KBM-7 (cell line): Measurements from ENCODE around the gene MANEAL.

Experiments used
- DNase-seq: peaks from one replicate; pipeline ENCODE4 v3.0.0-alpha.2; 2015
- in situ Hi-C: fragments of 300-500 bp; cut with MboI; formaldehyde crosslinking; loops from 2 replicates; pipeline ENCODE4 v1.14.3; 2020; ENCODE audit warnings: low sequenced_read_pairs, low pct_unique_long_range_greater_than_20kb, mixed read lengths

MANEAL gene

DNA sequence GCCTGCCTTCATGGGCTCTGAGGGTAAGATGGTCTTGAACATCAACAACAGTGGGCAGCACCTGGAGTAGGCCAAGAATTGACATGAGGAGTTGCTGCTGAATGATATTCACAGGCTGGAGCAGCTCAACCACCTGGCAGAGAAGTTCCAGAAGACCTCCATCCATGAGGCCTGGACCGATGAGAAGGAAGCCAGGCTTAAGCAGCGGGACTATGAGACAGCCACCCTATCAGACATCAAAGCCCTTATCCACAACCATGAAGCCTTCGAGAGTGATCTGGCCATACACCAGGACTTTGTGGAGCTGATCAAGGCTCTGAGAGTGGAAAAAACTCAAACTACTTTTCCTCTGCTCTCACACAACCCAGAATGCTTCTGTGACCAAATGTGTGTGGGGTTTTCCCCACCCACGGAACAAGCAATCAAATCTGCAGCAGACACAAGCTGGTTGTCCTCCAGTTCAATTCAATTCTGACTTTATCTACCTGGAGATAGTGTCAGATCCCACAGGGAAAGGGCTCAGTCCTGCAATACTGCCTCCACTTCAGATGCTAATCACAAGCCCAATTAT is 16.6 kb upstream of the MANEAL start:
- in situ Hi-C loops = no loop called here

DNA sequence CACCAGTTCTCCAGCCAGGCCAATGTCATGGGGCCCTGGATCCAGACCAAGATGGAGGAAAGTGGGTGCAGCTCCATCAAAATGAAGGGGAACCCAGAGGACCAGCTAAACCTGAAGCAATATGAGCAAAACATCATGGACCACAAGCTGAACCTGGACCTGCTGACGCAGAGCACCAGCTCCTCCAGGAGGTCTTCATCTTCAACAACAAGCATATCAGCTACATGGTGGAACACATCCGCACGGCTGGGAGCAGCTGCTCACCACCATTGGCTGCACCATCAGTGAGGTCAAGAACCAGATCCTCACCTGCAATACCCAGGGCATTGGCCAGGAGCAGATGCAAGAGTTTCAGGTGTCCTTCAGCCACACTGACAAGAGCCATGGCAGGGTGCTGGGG is 15.0 kb upstream of the MANEAL start:
- DNase-seq = no peak
- in situ Hi-C loops = no loop called here

More for the DNA sequence above, 16.6 kb upstream of the MANEAL start:
- DNase-seq = no peak

DNA sequence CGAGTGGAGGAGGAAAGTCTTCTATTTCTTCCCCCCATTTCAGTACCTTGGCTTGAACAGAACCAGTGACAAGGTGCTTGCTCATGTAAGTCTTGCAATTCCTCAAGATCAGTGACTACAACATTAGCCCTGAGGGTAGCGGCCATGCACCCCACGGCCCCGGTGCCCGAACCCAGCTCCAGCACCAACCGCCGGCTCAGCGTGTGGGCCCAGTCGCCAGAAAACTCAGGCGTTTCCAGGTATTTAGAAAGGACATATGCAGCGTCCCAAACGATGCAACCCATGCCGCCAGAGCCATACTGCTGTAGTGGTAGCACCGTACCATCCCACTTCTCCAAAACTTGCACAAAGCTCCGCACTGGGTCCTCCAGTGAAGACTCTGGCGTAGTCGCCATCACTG is 11.2 kb upstream of the MANEAL start:
- in situ Hi-C loops = no loop called here
- no peak for DNase-seq

DNA sequence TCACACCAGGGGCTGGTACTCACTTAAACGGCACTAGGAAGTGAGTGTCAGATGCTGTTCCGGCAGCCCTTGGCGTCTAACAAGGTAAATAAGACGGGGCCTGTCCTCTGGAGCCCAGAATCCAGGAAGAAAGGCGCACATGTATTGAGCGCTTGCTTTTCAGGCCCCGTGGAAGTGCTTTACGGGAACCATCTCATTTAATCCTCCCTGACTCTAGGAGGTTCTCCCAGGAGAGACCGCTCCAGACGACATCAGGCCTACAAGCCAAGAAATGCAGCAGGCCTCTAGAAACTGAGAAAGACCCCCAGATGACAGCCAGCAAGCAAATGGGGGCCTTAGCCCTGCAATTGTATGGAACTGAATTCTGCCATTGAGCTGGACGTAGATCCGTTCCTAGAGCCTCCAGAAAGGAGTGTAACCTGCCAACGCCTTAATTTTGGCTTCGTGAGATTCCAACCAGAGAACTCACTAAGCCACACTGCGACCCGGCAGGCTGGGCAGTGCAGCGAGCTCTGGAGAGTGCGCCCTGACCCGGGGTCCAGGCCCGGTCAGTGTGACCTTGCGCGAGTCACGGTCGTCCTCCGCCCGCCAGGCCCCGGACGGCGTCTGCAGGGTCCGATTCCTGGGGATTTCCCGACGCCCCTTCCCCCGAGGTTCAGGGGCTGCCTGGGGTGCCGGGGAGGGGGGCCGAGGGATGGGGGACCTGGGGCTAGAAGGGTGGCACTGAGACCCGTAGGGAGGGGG is 532 bp upstream of the MANEAL start:
- in situ Hi-C loops = no loop called here
- DNase-seq = no peak

DNA sequence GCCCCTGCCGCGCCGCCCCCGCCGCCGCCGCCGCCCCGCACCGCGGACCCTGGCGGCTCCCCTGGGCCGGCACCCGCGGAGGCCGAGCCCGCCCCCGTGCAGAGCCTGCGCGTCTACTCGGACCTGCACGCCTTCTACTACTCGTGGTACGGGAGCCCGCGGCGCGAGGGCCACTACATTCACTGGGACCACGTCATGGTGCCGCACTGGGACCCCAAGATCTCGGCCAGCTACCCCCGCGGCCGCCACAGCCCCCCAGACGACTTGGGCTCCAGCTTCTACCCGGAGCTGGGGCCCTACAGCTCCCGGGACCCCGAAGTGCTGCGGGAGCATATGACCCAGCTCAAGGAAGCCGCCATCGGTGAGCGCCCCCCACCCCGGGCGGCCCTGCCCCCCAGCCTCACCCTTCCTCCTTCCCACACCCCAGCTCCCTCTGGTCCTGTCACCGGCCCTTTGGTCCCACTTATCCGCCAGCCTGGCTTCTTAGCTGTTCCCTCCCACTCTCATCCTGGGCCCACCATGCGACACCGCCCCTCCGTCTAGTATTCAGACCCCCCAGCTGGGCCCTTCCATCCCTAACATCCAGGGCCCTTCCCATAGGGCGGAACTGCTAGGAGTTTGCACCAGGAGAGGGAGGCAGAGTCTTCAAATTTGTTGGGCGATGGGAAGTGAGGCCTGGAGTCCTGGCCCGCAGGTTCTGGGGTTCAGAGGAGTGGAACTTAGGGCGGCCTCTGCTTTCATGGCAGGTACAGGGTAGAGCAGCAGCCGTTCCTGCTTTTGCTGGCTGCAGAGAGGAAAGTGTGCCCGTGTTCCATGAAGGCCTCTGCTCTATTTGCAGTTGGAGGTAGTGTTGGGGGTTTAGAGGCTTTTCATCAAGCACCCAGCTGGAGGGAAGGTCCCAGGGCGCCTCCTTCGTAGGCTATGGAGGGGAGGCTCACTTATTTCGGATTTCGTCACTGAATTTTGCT is 1.0 kb downstream of the MANEAL start:
- in situ Hi-C loops = no loop called here
- peak; percentile 29 for DNase-seq

DNA sequence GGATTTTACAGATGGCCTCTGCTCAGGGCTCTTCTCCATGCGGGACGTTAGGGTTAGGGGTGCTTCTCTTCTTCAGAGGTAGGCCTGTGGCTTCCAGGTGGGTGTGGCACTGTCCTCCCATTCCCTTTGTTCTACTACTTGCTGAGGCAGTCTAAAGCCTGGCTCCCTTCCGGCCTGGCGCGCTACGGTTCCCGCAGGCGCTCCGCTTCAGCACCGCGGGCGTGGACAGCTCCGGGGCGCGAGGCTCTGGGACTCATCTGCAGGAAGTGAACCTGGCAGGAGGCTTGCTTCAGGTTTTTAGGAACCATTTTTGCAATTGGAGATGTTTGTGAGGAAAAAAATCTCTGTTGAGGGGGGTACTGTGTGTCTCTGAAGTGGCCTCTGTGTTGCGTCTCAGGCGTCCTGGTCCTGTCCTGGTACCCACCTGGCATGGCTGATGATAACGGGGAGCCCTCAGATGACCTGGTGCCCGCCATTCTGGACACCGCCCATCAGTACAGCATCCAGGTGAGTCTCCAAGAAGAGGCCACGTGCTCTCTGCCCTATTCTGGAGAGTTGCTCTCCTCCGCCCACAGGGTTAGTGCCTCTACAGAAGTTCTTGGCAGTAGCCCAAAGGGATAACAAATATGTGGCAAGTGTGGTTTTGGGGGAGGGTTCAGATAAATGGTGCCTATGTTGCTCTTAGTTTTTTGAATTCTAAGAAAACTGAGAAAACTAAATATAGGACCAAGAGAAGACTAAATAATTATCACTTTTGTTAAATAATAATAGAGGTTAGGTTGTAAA is 1.9 kb downstream of the MANEAL start:
- peak; percentile 86 for DNase-seq
- in situ Hi-C loops = no loop called here

DNA sequence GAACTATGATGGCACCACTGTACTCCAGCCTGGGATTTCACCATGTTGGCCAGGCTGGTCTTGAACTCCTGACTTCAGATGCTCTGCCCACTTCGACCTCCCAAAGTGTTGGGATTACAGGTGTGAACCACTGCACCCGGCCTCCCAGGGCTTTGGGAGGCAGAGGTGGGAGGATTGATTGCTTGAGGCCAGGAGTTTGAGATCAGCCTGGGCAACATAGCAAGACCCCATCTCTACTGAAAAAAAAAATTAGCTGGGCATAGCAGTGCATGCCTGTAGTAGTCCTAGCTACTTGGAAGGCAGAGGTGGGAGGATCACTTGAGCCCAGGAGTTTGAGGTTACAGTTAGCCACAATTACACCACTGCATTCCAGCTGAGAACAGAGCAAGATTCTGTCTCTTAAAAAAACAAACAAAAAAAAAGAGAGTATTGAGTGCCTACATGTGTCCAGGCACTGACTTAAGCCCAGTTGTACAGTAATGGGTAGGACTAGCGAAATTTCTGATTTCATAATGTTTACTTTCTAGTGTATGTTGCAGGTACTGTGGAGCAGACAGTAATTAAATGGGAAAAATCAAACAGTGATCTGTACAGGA is 4.2 kb downstream of the MANEAL start:
- in situ Hi-C loops = no loop called here
- DNase-seq = no peak

DNA sequence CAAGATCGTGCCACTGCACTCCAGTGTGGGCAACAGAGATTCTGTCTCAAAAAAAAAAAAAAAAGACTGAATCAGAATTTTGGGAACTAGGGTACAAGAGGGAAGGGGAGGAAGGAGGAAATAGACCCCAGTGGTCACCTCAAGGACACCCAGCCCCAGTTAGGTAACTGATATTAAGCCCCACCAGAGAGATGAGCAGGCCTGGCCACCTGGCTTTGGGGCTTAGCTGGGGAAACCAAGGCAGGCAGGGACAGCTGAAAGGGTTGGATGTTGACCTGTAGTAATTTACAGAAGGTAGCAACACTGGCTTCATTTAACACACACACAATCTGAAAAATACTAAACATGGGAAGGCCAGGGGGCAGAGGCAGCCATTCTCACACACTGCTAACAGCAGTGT is 8.8 kb downstream of the MANEAL start:
- in situ Hi-C loops = no loop called here

DNA sequence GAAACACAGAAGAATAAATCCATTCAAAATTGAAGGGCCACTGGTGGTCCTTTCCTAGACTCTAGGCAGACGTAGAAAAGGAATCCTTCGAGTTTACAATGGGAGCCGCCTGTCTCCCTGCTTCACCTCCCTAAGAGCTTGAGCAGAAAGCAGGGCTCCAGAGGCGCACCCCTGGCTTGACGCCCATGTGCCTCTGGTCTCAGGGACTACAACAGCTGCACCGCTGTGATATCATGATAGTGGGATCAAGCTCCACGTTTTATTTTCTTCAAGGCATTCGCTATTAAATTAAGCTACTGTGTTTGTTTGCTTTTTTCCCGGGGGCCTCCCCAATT is 13.5 kb downstream of the MANEAL start:
- in situ Hi-C loops = no loop called here
- no peak for DNase-seq

More for the DNA sequence above, 8.8 kb downstream of the MANEAL start:
- no peak for DNase-seq

DNA sequence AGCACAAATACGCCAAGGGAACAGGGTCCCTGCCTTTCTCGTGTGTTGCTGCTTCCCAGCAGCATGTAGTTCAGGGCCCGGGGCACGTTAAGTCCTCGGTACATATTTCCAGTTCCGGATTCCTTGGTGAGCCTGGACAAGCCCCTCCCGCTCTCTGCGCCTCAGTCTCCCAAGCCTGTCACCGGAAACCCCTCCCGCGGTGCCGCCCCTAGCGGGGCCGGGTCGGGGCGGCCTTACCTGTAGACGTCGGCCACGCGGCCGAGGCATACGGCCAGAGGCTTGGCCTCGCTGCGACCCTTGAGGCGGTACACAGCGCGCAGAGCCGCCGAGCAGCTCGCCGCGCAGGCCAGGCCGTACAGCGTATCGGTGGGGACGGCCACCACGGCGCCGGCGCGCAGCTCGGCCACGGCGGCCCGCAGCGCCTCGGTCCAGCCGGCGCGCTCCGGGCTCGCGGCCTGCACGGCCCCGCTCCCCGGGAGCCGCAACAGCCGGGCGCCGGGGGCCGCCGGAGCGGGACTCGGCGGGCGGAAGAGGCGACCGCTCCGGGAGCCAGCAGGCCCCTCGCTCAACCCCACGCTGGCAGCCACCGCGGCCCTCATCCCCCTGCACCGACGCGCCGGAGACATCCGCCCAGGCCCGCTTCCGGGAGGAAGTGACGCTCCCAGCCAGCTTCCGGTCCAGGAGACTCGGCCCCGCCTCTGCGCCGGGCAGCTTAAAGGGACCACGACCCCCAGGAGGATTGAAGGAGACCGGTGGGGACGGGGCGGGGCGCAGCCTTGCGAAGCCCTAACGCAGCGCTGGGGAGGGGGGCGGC is 14.1 kb downstream of the MANEAL start, which contains the start of the genes C1orf122 and YRDC:
Gene C1orf122 (plus strand): TSS at position 236 of the 814 bp plus-strand sequence. CDS start 615 bp downstream, outside the sequence.
Gene YRDC (minus strand): TSS at position 654 of the 814 bp plus-strand sequence. CDS start 28 bp downstream, at position 626.
- in situ Hi-C loops = no loop called here
- peak; percentile 92 for DNase-seq

DNA sequence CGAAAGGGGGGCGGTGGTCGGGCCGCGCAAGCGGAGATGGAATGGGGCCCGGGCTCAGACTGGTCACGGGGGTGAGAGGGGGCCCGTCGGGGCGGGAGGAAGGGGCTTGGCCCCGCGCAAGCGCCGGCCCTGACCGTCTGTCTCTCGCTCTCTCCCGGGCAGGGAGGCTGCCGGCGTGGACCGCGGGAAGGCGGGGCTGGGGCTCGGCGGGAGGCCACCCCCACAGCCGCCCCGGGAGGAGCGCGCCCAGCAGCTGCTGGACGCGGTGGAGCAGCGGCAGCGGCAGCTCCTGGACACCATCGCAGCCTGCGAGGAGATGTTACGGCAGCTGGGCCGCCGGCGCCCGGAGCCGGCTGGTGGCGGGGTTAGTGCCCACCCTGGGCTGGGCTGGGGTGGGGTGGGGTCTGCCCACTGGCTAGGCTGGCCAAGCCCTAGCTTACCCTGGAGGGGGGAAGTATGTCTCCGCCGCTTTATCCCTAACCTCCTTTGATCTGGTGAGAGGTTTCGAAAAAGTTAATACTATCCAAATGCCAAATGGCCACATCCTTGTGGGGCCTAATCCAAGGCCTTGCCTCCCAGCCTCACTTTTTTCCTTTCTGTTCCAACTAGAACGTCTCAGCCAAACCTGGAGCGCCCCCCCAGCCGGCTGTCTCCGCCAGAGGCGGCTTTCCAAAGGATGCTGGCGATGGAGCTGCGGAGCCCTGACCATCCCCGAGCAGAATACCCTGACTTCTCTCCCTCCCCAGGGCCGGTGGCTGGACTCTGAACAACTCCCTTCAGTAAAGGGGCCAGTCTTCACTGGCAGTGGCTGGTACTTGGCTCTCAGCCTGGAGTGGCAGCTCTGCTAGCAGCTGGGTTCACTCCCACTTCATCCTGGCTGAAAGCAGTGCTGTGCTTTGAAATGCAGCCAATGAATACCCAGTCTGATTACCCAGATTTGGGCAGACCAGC is 15.0 kb downstream of the MANEAL start:
- DNase-seq = peak; percentile 40
- in situ Hi-C loops = no loop called here

DNA sequence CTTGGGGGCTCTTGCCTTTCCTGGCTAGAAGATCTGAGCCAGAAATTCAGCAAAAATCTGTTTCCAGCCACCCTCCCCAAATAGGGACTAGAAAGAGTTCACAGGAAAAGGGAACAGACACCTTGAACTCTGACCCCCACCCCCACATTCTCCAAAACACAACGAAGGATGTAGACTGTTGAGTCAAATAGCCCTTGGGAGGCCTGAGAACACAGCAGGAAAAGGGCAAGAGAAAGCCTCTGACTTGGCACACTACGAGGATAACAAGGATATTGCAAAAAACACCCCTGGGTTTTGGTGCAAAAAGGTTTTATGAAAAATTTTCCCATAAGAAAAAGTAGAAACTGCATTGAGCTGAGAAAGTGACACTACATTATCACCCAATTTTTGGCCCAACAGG is 16.3 kb downstream of the MANEAL start:
- DNase-seq = no peak
- in situ Hi-C loops = no loop called here

DNA sequence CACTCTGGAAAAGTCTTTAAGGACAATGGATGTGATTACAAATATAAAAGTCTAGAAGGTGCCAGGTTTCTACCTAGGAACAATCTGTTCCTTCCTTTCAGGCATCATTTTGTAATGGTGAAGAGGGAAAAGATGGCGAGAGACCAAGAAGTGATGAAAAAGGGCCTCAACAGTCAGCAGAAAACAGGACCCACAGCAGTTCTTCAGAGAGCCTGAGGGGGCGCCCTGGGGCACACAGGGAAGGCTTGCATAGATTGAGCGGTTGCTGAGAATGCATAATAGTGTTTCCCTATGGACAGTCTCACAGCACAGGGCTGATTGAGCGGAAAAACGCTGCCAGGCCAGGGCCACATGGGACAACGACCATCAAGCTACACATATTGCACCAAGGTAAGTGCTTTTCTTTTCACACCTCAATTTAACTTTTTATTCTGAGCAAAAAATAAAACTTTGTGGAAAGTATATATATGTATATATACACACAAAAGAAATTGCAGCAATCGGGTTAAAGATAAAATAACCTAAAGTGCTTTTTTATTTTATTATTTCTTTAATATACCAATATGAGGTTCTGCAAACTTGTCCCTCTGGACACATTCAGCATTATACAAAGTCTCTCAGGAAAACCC is 17.5 kb downstream of the MANEAL start:
- DNase-seq = peak; percentile 83
- in situ Hi-C loops = no loop called here

DNA sequence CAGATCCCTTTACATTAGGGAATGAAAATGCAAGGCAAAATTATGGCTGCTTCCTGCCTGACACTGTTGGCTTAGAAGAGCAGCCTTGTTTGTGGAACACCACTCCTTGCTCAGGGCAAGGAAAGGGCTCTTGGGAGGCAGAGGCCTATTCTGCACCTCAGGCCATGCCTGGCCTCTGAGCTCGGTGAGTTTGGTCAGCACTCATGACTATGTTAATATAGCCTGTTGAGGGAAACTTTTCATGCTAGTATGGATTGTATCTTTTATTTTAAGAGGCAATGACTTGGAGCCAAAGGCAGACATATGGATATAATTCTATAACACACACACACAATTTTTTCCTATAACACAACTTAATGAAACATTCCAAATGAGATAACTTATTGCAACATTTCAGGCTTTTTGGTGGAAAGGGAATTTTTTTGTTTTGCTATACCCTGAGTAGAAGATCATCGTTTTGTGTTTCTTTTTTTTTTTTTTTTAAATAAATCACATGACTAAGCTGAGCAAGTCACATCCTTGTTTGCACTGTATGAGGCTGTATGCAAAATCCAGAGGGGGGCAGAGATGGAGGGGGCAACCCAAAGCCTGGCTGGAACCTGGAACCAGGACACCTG is 20.0 kb downstream of the MANEAL start:
- DNase-seq = no peak
- in situ Hi-C loops = no loop called here

DNA sequence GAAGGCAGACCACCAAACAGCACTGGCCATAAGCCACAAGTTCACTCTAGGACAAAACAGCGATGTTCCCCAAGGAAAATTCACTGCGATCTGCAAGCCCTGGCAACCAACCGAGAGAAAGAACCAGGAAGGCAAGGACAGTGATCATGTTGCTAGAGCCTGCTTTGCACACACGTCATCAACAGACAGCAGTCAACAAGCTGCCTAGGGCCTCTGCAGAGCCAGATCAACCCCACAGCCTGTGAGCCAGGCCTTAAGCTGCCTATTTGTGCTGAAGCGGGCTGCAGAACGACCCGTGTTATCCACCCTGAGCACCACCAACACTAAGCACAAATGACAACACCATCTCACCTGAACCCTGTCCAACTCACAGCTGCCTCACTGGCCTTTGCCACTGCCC is 20.6 kb downstream of the MANEAL start:
- in situ Hi-C loops = no loop called here
- DNase-seq = no peak

DNA sequence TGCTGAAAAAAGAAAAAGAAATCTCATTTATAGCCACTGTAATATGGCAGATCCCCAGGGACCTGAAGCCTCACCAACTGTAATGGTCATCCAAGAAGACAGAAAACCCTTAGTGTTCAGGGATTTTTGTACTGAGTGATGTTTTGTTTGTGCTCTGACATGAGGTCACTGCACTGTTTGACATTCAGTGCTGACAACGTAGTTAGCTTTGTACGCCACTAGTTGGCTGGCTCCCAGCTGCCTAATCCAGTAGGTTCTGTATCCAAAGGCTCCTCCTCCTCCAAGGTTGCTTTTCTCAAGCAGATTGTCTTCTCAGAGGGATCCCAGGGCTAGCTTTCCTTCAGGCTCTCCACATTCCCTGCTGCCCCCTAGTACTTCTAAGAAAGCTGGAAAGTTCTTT is 23.8 kb downstream of the MANEAL start:
- no peak for DNase-seq
- in situ Hi-C loops = no loop called here
